ENCODE measurements around the gene GGT5.
"Not testable (repeated sequence)": the region's sequence is repeated elsewhere in the genome, so short reads cannot be mapped to it uniquely, and the experiment has no call there.

GGT5 gene

DNA sequence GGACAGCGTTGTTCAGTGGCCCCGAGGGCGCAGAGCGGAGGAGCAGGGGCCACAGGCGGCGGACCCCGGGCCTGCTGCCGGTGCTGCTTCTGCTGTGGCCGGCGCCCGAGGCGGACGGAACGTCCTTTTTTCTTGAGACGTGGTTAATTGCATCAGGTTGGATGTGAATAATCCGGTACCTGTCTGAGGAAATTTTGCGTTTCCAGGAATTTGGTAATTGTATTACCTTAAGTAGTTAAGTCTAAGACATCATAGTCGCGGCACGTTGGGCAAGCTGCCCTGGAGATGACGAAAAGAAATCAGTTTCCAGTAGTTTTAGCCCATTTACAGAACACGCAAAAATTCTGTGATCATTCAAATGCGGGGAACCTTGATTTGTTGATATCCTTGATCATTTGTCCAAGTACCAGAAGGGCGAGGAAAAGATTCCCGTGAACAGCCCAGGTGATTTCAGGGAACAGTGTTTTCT is 26.5 kb upstream of the GGT5 start:
- Mint-ChIP-seq H3K27ac (peak overlapping the region; percentile 63), H3K4me3 (peak overlapping the region; percentile 85), H3K27me3 (ENCODE audit: low read depth) (no peaks in the 10 kb centered on the region), H3K4me1 (ENCODE audit: low read depth) (peaks cover 25% of the 10 kb centered on the region), H3K36me3 (ENCODE audit: low read depth) (peaks cover 8% of the 10 kb centered on the region), H3K9me3 (no peaks in the 10 kb centered on the region)

DNA sequence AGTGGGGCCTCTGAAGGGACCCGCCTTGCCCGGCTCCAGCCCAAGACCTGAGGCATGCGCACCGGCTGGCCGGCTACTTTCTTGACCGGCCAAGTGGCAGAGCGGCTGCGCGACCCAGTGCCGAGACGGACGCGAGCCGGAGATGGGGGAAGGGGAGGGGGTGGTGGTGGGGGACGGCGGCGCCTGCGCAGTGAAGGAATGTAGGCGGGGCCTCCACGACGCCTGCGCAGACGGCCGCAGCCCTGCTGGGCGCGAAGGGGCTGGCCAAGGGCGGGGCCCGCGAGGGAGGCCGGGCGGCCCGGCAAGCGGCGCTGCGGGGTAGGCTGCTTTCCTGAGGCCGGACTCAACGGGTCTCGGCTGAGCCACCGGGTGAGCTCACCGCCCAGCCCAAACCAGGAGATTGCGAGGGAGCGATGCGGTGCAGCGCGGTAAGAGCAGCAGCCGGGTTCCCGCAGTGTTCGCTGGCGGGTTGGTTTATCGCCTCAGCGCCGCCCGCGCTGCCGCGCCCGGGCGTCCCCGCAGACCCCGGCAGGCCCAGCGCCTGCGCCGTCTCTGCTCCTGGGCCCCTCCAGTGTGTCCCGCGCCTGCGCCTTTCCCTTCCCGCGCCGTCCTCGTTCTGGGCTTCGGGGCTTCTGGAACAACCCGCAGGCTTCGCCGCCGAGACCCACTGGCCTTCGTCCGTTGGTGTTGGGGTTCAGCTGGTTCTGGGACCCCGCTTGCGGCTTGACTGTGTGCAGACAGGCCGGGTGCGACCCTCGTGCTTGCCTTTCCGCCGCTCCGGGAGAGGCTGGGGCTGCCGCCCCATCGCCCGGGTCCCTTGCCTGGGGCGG is 25.9 kb upstream of the GGT5 start, which contains the start of gene SPECC1L:
TSS of gene SPECC1L (plus strand) at position 276 of the 830 bp plus-strand sequence. CDS start 31,401 bp downstream, outside the sequence.
- Mint-ChIP-seq H3K27ac (peak within 1 kb of the TSS; percentile 77), H3K9me3 (no peaks in the 10 kb centered on the region), H3K36me3 (ENCODE audit: low read depth) (peaks cover 8% of the 10 kb centered on the region), H3K27me3 (ENCODE audit: low read depth) (no peaks in the 10 kb centered on the region), H3K4me1 (ENCODE audit: low read depth) (peaks cover 25% of the 10 kb centered on the region), H3K4me3 (peak within 1 kb of the TSS; percentile 85)

DNA sequence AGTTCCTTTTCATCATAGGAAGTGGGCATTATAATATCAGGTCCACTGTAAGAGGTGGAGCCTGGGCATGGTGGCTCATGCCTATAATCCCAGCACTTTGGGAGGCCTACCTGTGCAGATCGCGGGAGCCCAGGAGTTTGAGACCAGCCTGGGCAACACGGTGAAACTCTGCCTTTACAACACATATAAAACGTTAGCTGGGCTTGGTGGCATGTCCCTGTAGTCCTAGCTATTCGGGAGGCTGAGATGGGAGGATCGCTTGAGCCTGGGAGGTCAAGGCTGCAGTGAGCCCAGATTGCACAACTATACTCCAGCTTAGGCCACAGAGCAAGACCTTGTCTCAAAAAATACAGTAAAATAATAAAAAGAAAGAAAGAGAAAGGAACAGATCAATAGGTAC is 21.6 kb upstream of the GGT5 start:
- not testable (repeated sequence) for H3K9me3 Mint-ChIP-seq; H3K4me1 Mint-ChIP-seq (ENCODE audit: low read depth)

DNA sequence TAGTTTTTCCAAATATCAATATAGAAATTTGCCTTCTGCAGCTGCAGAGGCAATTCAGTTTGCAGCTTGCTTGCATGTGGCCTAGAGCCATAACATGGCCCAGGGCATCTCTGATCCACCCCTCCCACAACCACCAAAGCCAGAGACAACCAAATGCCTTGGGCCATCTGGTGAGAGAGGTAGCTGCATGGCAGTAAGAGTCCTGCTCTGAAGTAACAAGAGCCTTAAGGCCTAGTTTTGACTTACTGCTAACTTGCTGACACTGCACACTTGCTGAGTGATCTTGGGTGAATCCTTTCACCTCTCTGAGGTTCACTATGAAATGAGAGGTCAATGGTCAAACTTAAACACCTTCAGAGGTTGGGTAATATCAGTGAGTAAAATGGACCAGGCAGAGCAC is 20.9 kb upstream of the GGT5 start:
- H3K27ac Mint-ChIP-seq: no peak overlapping the region
- no peak overlapping the region for H3K4me3 Mint-ChIP-seq
- no peaks in the 10 kb centered on the region for H3K9me3 Mint-ChIP-seq
- H3K27me3 Mint-ChIP-seq (ENCODE audit: low read depth): no peaks in the 10 kb centered on the region
- H3K4me1 Mint-ChIP-seq (ENCODE audit: low read depth): peaks cover 6% of the 10 kb centered on the region
- no peaks in the 10 kb centered on the region for H3K36me3 Mint-ChIP-seq (ENCODE audit: low read depth)

More for the DNA sequence above, 21.6 kb upstream of the GGT5 start:
- not testable (repeated sequence) for H3K27me3 Mint-ChIP-seq (ENCODE audit: low read depth); H3K27ac Mint-ChIP-seq; H3K4me3 Mint-ChIP-seq; H3K36me3 Mint-ChIP-seq (ENCODE audit: low read depth)

DNA sequence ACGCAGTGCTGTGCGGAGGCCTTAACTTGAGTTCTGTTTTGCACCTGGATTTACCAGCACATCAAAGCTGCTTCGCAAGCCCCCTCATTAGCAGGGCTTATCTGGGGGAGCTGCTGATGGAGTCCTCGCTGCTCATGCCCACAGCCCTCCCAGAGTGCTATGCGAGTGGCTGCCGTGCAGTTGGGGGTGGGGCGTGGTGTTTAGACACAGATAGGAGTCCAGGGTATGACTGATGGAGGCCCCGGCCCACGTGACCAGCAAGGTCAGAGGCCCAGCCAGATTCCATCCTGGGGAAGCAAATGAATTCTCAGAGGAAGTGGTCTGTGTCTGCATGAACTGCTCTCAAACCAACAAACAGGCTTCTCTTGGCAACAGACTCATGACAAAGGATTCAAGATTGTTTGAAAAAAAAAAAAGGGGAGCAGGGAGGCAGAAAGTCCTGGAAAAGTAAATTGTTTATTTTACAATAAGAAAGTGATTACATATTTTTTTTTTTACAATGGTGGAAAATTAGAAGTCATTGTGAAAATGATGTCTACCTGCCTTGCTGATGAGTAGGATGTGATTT is 19.5 kb upstream of the GGT5 start:
- not testable (repeated sequence) for H3K27ac Mint-ChIP-seq; H3K27me3 Mint-ChIP-seq (ENCODE audit: low read depth); H3K36me3 Mint-ChIP-seq (ENCODE audit: low read depth); H3K9me3 Mint-ChIP-seq; H3K4me3 Mint-ChIP-seq; H3K4me1 Mint-ChIP-seq (ENCODE audit: low read depth)

DNA sequence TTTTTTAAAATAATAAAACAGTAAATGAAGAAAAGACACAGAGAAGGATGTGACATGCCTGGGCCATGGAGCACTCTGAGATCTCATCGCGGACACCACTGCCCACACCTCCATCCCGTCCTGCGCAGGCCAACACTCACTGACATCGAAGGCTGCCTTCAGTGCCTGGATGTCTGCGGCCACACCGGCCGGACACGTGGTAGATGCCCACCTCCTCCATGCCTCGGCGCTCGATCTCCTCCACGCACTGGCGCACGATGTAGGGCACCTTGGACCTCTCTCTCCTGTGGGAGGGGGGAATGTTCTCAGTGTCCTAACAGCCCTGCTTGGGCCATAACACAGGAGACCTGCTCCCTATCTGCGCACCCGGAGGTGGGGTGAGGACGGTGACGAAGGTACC is 18.6 kb upstream of the GGT5 start:
- not testable (repeated sequence) for H3K36me3 Mint-ChIP-seq (ENCODE audit: low read depth); H3K9me3 Mint-ChIP-seq; H3K27ac Mint-ChIP-seq; H3K4me3 Mint-ChIP-seq; H3K4me1 Mint-ChIP-seq (ENCODE audit: low read depth); H3K27me3 Mint-ChIP-seq (ENCODE audit: low read depth)

DNA sequence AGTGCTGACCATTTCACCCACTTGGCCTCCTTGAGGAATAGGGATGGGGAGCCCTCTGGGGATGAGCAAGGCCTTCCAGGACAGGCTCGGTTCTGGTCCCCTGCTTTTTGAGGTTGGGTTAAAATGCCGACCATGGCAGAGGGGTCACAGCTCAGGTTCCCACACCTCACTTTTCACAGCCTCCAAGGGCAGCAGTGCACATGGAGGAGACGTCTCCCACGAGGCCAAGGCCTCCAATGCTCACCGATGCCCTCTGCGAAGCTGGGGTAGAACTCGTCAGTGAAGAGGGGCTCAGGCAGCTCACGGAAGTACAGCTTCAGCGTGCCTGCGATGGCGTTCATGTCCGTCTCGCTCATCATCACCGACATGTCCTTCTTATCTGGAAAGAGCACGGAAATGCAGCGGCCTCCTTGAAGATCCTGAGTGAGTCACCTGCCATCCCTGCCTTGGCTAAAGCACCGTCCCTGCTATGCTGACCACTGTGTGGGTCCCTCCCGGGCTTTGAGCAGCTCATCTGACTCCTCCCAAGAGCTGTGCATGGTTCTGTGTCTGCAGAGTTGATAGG is 17.4 kb upstream of the GGT5 start:
- not testable (repeated sequence) for H3K27ac Mint-ChIP-seq; H3K27me3 Mint-ChIP-seq (ENCODE audit: low read depth); H3K9me3 Mint-ChIP-seq; H3K4me3 Mint-ChIP-seq; H3K4me1 Mint-ChIP-seq (ENCODE audit: low read depth); H3K36me3 Mint-ChIP-seq (ENCODE audit: low read depth)

DNA sequence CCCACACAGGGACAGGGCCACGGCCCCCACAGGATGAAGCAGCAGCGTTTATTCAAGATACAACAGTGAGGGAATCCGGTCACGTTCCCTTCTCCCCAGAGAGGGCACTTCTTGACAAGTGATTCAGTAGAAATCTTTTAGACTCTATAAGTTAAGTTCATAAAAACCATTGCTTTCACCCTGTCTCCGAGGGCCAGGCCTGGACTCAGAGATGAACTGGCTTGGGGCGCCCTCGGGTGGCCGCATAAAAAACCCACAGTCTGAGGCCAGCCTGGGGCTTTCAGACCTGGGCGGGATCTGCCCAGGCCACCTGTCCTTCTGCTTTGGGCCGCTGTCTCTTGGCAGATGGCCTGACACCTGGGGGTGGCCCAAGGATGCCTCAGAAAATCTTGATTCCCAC is 14.6 kb upstream of the GGT5 start:
- peak overlapping the region; percentile 36 for H3K27ac Mint-ChIP-seq
- H3K4me3 Mint-ChIP-seq; H3K27me3 Mint-ChIP-seq (ENCODE audit: low read depth); H3K9me3 Mint-ChIP-seq; H3K4me1 Mint-ChIP-seq (ENCODE audit: low read depth); H3K36me3 Mint-ChIP-seq (ENCODE audit: low read depth): not testable (repeated sequence)

DNA sequence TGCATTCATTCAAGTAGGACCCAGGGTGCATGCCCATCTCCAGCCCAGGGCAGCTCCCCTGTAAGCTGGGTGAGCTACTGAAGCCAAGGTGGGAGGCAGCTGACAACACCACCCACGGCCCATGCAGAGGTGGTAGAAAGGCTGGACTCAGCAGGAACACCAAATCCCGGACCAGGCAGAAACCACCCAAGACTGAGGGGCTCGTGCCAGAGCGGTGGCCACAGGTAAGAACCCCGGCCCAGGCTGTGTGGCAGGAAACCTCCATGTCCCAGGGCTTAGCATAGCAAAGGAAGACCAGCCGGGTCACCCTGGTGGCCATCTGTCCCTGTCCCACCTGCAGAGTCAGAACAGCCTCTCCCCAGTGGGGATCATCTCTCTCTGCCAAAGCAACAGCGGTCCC is 11.9 kb upstream of the GGT5 start:
- H3K36me3 Mint-ChIP-seq (ENCODE audit: low read depth); H3K27me3 Mint-ChIP-seq (ENCODE audit: low read depth); H3K9me3 Mint-ChIP-seq; H3K4me3 Mint-ChIP-seq; H3K27ac Mint-ChIP-seq; H3K4me1 Mint-ChIP-seq (ENCODE audit: low read depth): not testable (repeated sequence)

DNA sequence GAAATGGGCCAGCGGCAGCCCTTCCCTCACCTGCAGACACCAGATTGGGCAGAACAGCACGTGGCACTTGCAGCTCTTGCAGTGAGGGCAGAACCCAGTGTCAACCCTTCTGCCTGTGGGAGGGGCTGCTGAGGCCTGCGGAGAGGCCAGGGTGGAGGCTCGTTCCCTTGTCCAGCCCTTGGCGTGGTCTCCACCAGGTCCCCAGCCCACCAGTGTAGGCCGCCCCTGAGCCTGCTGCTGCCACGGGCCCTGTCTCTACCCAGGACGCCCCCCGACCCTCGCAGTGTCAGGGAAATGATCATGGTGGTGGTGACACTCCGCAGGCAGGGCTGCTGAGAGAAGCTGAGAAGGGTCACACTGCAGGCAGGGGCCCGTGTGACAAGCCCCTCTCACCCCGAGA is 11.3 kb upstream of the GGT5 start:
- not testable (repeated sequence) for H3K27me3 Mint-ChIP-seq (ENCODE audit: low read depth); H3K4me1 Mint-ChIP-seq (ENCODE audit: low read depth); H3K4me3 Mint-ChIP-seq; H3K27ac Mint-ChIP-seq; H3K36me3 Mint-ChIP-seq (ENCODE audit: low read depth); H3K9me3 Mint-ChIP-seq

DNA sequence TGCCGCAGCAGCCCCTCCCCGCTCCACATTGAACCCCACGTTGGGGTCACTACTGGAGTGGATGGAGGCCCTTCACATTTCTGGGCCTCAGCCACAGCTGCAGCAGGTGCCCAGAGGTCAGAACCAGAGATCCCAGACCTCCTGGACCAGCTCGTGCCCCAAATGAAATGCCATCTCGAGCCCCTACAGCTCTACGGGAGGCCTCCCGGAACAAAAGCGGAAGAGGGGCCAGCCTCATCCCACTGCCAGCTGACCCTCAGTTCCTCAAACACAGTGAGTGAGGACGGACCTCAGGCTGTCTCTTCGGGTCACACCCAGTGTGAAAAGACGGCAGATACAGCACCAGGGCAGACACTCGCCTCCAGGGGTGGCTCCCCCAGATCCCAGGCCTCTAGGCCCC is 8.2 kb upstream of the GGT5 start:
- H3K27ac Mint-ChIP-seq; H3K36me3 Mint-ChIP-seq (ENCODE audit: low read depth); H3K9me3 Mint-ChIP-seq; H3K27me3 Mint-ChIP-seq (ENCODE audit: low read depth); H3K4me3 Mint-ChIP-seq; H3K4me1 Mint-ChIP-seq (ENCODE audit: low read depth): not testable (repeated sequence)

DNA sequence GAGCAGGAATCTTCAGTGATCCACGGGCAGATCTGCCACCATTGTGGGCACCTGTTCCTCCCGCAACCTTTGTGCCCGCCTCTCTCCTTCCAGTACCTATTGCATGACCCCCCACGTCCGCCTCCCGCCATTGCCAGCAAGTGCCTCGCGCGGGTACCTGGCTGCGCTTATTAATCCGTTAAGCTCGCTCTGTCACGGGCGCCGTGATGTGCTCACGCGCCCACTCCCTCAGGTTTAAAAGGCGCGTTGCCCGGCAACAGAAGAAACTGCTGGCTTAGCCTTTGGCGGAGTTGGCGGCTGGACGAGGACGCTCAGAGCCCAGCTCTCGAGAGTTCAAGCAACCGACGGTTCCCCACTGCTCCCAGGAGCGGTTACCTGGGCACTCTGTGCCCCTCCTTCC is 6.4 kb upstream of the GGT5 start:
- not testable (repeated sequence) for H3K27ac Mint-ChIP-seq; H3K4me1 Mint-ChIP-seq (ENCODE audit: low read depth); H3K27me3 Mint-ChIP-seq (ENCODE audit: low read depth); H3K36me3 Mint-ChIP-seq (ENCODE audit: low read depth); H3K9me3 Mint-ChIP-seq; H3K4me3 Mint-ChIP-seq

DNA sequence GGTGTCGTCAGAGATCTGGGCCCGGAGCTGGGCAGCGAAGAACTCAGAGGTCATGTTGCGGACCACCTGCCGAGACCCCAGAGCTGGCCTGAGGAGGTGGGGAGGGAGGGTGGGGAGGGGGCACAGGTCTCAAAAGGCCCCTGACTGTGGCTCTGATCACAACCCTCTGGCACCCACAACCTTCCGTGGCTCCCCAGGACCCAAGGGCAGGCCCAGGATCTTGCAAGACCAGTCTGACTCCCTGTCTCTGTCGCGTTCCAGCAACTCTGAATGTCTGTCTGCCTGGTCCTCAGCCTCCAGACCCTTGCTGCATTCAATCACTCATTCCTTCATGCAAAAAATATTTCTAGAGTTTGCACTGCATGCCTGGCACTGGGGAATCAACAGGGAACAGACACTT is 4.5 kb upstream of the GGT5 start:
- not testable (repeated sequence) for H3K9me3 Mint-ChIP-seq; H3K4me1 Mint-ChIP-seq (ENCODE audit: low read depth); H3K27me3 Mint-ChIP-seq (ENCODE audit: low read depth)

DNA sequence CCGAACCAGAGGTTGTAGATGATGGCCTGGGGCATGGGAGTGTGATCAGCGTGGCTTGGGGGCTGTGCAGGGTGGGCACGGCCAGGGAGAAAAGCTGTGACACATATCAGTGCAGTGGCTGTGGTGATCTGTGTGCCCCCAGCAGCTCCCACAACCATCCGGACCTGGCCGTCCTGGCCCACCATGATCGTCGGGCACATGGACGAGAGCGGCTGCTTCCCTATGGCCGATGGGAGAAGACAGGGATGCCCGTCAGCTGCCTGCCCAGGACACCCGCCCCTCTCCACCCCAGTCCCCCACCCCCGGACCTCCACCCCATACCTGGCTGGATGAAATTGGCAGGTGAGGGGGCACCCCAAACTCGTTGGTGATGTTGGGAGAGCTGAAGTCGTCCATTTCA is 3.7 kb upstream of the GGT5 start:
- H3K4me1 Mint-ChIP-seq (ENCODE audit: low read depth); H3K4me3 Mint-ChIP-seq; H3K27ac Mint-ChIP-seq; H3K36me3 Mint-ChIP-seq (ENCODE audit: low read depth); H3K27me3 Mint-ChIP-seq (ENCODE audit: low read depth); H3K9me3 Mint-ChIP-seq: not testable (repeated sequence)

More for the DNA sequence above, 4.5 kb upstream of the GGT5 start:
- H3K4me3 Mint-ChIP-seq; H3K36me3 Mint-ChIP-seq (ENCODE audit: low read depth); H3K27ac Mint-ChIP-seq: not testable (repeated sequence)

DNA sequence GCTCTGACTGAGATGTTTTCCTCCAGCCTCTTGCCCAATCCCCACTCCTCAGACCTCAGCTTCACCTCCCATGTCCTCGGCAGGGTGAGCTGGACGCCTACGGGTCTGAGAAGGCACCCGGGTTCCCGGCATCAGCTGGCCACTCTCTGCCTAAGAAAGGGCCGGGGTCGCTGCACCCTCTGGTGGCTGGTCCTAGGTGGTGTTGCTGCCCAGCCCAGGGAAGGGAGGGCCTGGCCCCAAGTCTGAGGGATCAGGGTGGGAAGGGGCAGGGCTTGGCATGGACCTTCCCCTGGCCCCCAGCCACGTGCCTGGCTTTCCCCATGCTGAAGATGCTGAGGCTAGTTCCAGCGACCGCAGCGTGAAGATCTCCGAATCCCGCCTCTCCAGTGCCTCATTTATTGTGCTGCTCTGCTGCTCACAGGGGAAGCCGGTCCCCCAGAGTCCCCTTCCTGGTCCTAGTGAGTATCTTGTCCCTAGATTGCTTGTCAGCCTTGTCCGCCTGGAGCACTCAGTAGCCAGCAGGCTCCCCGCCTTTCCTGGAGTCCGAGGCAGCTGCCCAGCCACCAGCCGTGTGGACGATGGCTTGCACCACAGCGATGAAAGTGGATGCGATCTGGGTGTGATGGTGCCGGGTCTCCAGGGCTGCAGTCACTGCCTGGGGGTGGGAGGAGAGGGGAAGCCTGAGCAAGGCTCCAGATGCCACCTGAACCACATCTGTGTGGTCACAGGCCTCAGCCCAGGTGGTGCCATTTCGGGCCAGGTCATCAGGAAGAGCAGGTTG is 2.9 kb upstream of the GGT5 start:
- no peaks in the 10 kb centered on the region for H3K9me3 Mint-ChIP-seq
- H3K4me3 Mint-ChIP-seq: no peak overlapping the region
- peaks cover 15% of the 10 kb centered on the region for H3K4me1 Mint-ChIP-seq (ENCODE audit: low read depth)
- H3K27ac Mint-ChIP-seq: peak overlapping the region; percentile 36
- no peaks in the 10 kb centered on the region for H3K27me3 Mint-ChIP-seq (ENCODE audit: low read depth)
- H3K36me3 Mint-ChIP-seq (ENCODE audit: low read depth): no peaks in the 10 kb centered on the region
